HG03097 (cell line): ENCODE results near the gene RPL10A.

ENCODE experiments used
- ATAC-seq: cut with Tn5 transposase; IDR thresholded peaks from one replicate; pipeline ENCODE4 v1.9.1; 2021; ENCODE audit not compliant: unreplicated experiment, low FRiP score

The RPL10A gene

GRCh38 chr6:35445691-35446090, 22.5 kb upstream of the RPL10A start:
- no peak for ATAC-seq

GRCh38 chr6:35448191-35448590, 20.0 kb upstream of the RPL10A start:
- no peak for ATAC-seq

DNA sequence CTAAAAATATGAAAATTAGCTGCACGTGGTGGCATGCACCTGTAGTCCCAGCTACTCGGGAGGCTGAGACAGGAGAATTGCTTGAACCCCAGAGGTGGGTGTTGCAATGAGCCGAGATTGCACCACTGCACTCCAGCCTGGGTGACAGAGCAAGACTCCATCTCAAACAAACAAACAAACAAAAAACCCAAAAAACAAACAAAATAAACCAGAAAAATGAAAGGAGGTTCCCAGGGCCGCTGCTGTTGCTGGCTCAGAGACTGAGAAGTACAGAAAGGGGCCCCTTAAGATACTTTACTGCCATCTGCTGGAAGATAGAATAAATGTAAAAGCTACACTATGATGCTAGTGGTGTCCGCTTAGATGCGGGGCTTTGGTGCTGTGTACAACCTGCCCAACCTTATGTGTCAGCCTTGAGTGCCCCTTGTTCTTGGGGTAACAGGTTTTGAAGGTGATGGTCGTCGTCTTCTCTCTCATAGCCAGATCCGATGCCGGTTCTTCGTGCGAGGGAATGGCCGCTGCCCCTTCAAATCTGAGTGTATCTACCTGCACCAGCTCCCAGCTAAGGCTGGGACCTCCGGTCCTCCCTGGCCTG, 18.8 kb upstream of the RPL10A start:
- ATAC-seq: no peak

- no peak for ATAC-seq
Measured at GRCh38 chr6:35451354-35452182, 16.6 kb upstream of the RPL10A start.

- ATAC-seq: peak; percentile 85
Measured at GRCh38 chr6:35452183-35453090, 15.8 kb upstream of the RPL10A start, which contains the start of gene FANCE. FANCE (plus strand) TSS chr6:35452338; CDS start chr6:35452546, 208 bp downstream.

DNA sequence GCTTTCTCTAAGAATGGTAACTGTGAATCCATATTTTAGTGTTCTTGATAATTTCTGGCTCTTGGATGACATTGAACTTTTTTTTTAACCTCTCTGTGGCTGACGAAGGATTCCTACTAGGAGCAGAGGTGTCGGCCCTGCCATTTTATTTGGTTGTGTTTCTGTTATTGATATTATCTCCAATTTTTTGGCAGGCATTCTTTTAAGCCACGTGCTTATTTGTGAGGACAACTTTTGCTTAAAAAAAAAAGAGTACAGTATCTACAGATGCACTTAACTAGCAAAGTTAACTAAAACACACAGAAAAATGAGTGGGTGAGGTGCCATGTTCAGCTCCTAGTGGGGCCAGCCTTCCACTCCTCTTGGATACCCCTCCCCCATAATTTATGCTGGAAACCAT, 15.0 kb upstream of the RPL10A start:
- ATAC-seq: no peak

GRCh38 chr6:35454391-35455110, 13.7 kb upstream of the RPL10A start:
- ATAC-seq: no peak

DNA sequence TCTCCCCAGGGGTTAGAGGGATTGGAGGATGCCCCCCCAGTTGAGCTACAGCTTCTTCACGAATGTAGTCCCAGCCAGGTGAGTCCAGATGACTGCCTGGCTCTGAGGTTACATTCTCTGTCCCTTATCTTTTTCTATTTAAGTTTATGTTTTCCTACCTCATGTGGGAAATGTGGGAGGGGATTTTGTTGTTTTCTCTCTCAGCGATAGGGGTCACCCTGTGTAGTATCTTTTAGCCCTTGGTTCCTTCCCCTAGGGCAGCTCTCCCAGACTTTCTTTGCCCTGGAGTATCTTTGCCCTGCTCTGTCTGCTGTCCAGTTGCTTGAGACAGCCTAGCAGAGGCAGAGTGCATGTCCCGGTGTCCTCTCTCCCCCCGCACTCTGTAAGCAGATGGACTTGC, 10.3 kb upstream of the RPL10A start:
- no peak for ATAC-seq

DNA sequence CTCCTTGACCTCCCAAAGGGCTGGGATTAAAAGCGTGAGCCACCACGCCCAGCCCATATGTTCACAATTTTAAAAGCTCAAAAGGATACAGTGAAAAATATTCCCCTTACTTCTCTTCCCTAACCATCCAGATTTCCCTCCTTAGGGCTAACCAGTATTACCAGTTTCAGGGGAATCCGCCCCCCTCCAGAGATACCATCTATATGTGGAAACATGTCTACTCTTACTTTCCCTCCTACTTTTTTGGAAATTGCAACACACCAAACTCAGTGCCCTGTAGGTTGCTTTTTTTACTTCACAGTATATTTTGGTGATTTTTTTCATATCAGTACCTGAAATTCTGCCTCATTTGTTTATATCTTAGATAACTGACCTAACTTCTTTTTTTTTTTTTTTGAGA, 6.9 kb upstream of the RPL10A start:
- ATAC-seq: no peak

- no peak for ATAC-seq
Measured at GRCh38 chr6:35463292-35463691, 4.9 kb upstream of the RPL10A start.

DNA sequence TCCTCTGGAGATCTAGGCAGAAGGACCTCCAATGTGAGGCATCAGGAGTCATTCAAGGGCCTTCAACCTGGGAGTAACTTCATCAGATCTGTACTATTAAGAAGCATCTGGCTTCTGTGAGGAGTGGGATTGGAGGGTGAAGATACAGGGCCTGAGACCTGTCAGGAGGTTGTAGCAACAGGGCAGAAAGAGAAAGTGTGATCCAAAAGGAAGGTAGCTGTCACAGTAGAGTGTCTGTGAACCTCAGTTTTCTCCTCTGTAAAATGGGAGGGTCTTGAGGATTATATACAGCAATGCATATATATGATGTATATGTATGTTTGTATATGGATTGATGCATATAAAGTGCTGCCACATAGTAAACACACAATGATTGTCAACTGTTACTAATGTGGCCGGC, 2.6 kb upstream of the RPL10A start:
- no peak for ATAC-seq

DNA sequence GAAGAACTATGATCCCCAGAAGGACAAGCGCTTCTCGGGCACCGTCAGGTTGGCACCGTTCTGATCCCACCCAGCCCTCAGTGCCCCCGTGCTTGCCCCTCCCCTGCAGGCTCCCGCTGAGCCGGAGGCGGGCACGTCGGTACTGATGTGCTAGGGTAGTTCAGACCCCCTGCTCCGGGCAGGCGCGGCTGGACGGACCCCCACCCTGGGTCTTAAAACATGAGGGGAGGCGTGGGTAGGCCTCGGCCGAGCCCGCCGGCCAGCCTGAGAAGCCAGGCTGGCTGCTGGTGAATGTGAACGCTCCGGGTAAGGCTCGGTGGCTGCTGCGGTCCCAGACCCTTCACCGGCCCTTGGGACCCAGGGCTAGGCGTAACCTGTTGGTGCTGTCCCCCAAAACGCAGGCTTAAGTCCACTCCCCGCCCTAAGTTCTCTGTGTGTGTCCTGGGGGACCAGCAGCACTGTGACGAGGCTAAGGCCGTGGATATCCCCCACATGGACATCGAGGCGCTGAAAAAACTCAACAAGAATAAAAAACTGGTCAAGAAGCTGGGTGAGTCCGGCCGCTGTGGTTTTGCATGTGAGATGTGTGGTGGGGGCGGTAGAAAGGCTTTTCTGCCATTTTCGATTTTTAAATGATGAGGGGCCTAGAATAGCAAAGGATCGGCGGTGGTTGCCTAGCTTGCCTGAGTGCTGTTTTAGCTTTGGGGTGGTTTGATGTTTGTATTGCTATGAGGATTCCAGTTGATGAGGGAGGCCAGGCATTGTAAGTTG, 964 bp downstream of the RPL10A start:
- ATAC-seq: no peak

- ATAC-seq: no peak
Measured at GRCh38 chr6:35469751-35470662, 1.8 kb downstream of the RPL10A start.

DNA sequence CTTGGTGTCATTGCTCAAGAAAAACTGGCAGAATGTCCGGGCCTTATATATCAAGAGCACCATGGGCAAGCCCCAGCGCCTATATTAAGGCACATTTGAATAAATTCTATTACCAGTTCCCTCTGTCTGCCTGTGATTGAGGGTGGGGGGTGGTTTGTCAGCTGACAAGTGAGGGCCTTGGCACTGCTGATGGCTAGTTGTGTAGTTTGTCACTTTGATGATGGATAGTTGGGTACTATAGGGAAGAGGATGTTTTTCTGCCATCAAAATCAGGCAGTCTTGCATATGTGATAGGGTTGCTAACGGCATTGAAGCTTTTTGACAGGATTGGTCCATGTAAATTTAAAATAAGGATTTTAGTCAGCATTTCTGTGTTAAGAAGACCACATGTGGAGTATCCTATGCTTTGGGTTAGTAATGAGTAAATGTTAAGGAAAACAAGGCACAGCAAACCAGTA, 2.5 kb downstream of the RPL10A start:
- no peak for ATAC-seq

GRCh38 chr6:35471836-35472345, 3.7 kb downstream of the RPL10A start:
- ATAC-seq: no peak

DNA sequence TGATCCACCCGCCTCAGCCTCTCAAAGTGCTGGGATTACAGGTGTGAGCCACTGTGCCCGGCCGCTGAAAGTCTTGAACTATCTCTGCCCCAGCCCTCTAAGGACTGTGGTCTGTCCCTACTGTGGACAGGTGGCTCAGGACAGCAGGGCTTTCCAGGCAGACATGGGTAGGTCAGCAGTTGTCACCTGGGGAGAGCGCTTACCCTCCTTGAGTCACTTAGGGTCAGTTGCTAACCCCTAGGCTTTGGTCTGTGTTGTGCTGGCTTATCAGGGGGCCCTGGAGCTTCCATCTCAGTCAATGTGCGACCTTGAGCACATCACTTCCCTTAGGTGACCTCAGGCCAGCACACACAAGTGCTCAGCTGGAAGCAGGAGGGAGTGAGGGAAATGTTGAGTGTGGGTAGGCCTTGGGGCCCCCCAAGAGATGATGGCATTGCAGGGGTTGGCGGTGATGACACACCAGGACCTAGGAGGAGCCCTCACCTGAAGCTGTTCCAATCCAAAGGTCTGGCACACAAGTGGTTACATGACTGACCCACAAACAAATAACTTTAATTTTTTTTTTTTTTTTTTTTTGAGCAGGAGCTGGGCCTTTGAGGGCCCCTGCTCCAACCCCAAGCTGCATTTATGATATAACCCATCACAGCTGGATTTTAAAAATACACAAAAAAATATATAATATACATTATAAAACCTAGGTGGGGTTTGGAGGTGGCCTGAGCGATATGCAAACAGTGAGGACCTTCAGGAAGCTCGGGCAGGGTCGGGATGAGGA, 5.1 kb downstream of the RPL10A start:
- ATAC-seq: no peak

DNA sequence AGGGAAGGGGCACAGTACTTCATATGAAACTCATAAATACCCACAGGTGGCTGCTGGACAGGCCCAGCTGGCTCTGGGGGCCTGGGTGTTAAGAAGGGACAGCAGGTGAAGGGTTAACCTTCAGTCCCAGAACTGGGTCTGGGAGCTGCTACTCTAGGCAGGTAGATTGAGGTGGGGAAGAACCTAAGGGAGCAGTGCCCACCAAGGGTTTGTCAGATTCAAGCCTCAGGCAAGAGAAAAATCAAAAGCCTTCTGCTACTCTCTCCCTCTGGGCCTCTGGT, 5.6 kb downstream of the RPL10A start:
- ATAC-seq: no peak
